Caco-2 (cell line): ENCODE data around the gene MCM8. TPM values are rescaled to one million over a fixed set of nuclear protein-coding genes. Genes with fewer than 3 reads are reported as not detected.

ENCODE experiments used
- BruUV-seq: library from RNA; stranded (reverse); fragments of 400-500 nt; replicated peaks from 2 replicates; lab custom pipeline; 2021; lab: Mats Ljungman, UMichigan
- CTCF ChIA-PET: fragments of 300-600 bp; sonication (Branson Sonifier 250); formaldehyde crosslinking; loops from one replicate; lab custom pipeline; 2022; ENCODE audit warnings: antibody characterized with exemption; lab: Charles Lee
- POLR2A ChIA-PET: fragments of 300-600 bp; sonication (Branson Sonifier 250); formaldehyde crosslinking; loops from one replicate; lab custom pipeline; 2022; ENCODE audit warnings: antibody characterized with exemption; lab: Charles Lee
- DNase-seq, 2 experiments: peaks; one replicate each; pipeline versions ENCODE4 v3.0.0 to v3.0.0-alpha.2; 2020 to 2022
- H3K27me3 ChIP-seq: replicated peaks from 2 replicates; pipeline ENCODE4 v1.6.0; 2011; ENCODE audit warnings: low read length; ENCODE audit not compliant: control insufficient read depth, insufficient read depth
- H3K36me3 ChIP-seq: 2 replicates; pipeline ENCODE4 v1.5.1; 2011; ENCODE audit warnings: low read length; ENCODE audit not compliant: control insufficient read depth, insufficient read depth
- H3K4me1 ChIP-seq: fragments of 250-450 bp; sonication (Bioruptor Pico); 2 replicates; pipeline ENCODE4 v1.5.1; 2020; ENCODE audit warnings: mild to moderate bottlenecking
- H3K4me3 ChIP-seq: 2 replicates; pipeline ENCODE4 v1.5.1; 2011; ENCODE audit warnings: low read depth, mild to moderate bottlenecking, control low read depth, low read length
- H3K9me3 ChIP-seq: fragments of 250-450 bp; sonication (Bioruptor Pico); 2 replicates; pipeline ENCODE4 v1.5.1; 2020; ENCODE audit warnings: mild to moderate bottlenecking, moderate library complexity
- H3K27ac Mint-ChIP-seq: one replicate; pipeline ENCODE4 v1.8.0; 2022; ENCODE audit warnings: mixed read lengths; ENCODE audit not compliant: unreplicated experiment
- H3K27me3 Mint-ChIP-seq: one replicate; pipeline ENCODE4 v1.8.0; 2022; ENCODE audit warnings: mixed read lengths; ENCODE audit not compliant: insufficient read depth, unreplicated experiment
- H3K36me3 Mint-ChIP-seq: one replicate; pipeline ENCODE4 v1.8.0; 2022; ENCODE audit warnings: mild to moderate bottlenecking, mixed read lengths; ENCODE audit not compliant: insufficient read depth, unreplicated experiment
- H3K4me1 Mint-ChIP-seq: one replicate; pipeline ENCODE4 v1.8.0; 2022; ENCODE audit warnings: low read depth, mixed read lengths; ENCODE audit not compliant: unreplicated experiment
- H3K4me3 Mint-ChIP-seq: one replicate; pipeline ENCODE4 v1.8.0; 2022; ENCODE audit warnings: mild to moderate bottlenecking, moderate library complexity, mixed read lengths; ENCODE audit not compliant: unreplicated experiment
- H3K9me3 Mint-ChIP-seq: one replicate; pipeline ENCODE4 v1.8.0; 2022; ENCODE audit warnings: mixed read lengths; ENCODE audit not compliant: unreplicated experiment
- intact Hi-C: fragments of 100-400 bp; cut with micrococcal nuclease; formaldehyde crosslinking; loops from one replicate; pipeline ENCODE4 v1.10.0; 2022; ENCODE audit not compliant: unreplicated experiment
- total RNA-seq: library from RNA; stranded (reverse); gene quantifications from 2 replicates; pipeline ENCODE4 v1.2.3, GENCODE V29; 2022
- TF ChIP-seq, protein P1 (sequence below), 2 experiments: fragments of 200-600 bp in 1 of 2; IDR thresholded peaks; 1 replicate in 1 of 2; 2 replicates in 1 of 2; pipeline versions ENCODE4 v1.5.1 to v1.8.0; 2011 to 2022; ENCODE audit warnings: antibody characterized with exemption in 1 of 2, control low read depth in 1 of 2, inconsistent platforms in 1 of 2, low read depth in 1 of 2, low read length in 1 of 2, mild to moderate bottlenecking in 1 of 2, moderate library complexity in 1 of 2; ENCODE audit not compliant: insufficient read depth in 1 of 2, severe bottlenecking in 1 of 2, unreplicated experiment in 1 of 2

Gene MCM8
- total RNA-seq, 1 experiment from 2014 or later, result 38.4 TPM

DNA sequence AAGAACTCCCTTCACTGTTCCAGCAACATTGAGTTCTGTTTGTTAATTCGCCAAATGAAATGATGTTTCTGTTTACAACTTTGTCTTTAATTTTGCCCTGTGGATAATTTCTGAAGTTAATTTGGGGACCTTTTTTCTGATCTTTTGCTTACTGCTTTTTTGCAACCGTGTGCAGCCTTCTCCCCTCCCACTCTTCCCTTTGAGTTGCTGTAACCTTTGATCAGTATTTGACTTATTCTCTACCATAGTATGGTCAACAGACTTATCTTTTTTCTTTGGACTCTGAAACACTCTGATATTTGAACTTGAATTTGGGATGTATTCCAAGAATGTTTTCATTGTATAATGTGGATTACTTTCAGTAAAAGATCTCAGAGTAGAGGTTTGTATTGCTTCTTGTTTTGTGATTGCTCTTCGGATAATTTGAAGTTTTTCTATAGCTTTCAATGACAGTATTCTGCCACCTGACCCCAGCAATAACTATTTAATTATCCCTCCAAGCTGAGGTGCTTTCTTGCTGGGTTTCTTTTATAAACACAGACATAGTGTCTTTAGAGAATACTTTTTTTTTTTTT lies 57.2 kb downstream of the MCM8 start:
- CTCF ChIA-PET, result no interaction called here
- Mint-ChIP-seq H3K9me3 (no peaks in the 10 kb centered on the region), H3K27me3 (no peaks in the 10 kb centered on the region), H3K4me1 (peaks cover 14% of the 10 kb centered on the region), H3K27ac (peak overlapping the region; percentile 75), H3K36me3 (peaks cover 37% of the 10 kb centered on the region), H3K4me3 (peak overlapping the region; percentile 89)
- intact Hi-C loops, result loop anchor here (1.0 kb wide), 1 partner anchor 70 kb away; no protein-coding TSS in a partner anchor
- Histone ChIP-seq H3K27me3 (no peaks in the 10 kb centered on the region), H3K9me3 (no peaks in the 10 kb centered on the region), H3K4me1 (peaks cover 12% of the 10 kb centered on the region), H3K4me3 (peak overlapping the region; percentile 83), H3K36me3 (peaks cover 3% of the 10 kb centered on the region)
- no TSS peak for BruUV-seq
- peak in 1 of 2 experiments; percentile 34 for DNase-seq
- TF ChIP-seq, protein P1, sequence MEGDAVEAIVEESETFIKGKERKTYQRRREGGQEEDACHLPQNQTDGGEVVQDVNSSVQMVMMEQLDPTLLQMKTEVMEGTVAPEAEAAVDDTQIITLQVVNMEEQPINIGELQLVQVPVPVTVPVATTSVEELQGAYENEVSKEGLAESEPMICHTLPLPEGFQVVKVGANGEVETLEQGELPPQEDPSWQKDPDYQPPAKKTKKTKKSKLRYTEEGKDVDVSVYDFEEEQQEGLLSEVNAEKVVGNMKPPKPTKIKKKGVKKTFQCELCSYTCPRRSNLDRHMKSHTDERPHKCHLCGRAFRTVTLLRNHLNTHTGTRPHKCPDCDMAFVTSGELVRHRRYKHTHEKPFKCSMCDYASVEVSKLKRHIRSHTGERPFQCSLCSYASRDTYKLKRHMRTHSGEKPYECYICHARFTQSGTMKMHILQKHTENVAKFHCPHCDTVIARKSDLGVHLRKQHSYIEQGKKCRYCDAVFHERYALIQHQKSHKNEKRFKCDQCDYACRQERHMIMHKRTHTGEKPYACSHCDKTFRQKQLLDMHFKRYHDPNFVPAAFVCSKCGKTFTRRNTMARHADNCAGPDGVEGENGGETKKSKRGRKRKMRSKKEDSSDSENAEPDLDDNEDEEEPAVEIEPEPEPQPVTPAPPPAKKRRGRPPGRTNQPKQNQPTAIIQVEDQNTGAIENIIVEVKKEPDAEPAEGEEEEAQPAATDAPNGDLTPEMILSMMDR (IDR thresholded peaks at IDR 0.05; ENCODE audit: insufficient read depth in 1 of 2, low read depth in 1 of 2, low read length in 1 of 2, severe bottlenecking in 1 of 2, unreplicated experiment in 1 of 2), result no peak
- POLR2A ChIA-PET, result interaction anchor here (0.7 kb wide), 2 partner anchors 18 to 57 kb away, joined by 3 to 8 read pairs; partner anchors contain the start of genes MCM8 and TRMT6

DNA sequence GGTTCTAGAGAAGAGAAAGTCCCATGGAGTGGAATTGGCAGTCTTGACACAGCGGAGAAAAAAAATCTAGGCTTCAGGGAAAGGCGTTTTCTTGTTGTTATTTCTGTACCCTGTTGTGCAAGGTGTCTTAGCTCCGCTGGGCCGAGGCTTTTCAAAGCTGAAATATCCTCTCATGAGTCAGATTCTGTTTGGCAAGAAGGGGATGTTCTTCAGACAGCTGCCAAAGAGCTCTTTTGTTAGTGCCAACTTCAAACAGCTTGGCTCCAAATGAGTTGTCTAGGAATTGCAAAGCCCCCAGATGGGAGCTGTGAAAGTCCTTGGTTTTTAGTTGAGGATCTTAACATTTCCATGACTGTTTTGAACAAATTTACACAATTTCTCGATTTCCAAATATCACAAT lies 57.8 kb downstream of the MCM8 start:
- no peaks in the 10 kb centered on the region for H3K27me3 Mint-ChIP-seq
- Histone ChIP-seq H3K4me1 (peaks cover 12% of the 10 kb centered on the region), H3K4me3 (peak overlapping the region; percentile 8; the same call in 1 of the 2 replicates), H3K9me3 (no peaks in the 10 kb centered on the region), H3K27me3 (no peaks in the 10 kb centered on the region), H3K36me3 (peaks cover 5% of the 10 kb centered on the region)
- intact Hi-C loops, result no loop called here
- peak in 1 of 2 experiments; percentile 30 for DNase-seq
- H3K4me1 Mint-ChIP-seq, result peaks cover 17% of the 10 kb centered on the region
- H3K36me3 Mint-ChIP-seq, result peaks cover 43% of the 10 kb centered on the region
- CTCF ChIA-PET, result no interaction called here
- H3K27ac Mint-ChIP-seq, result peak overlapping the region; percentile 75
- POLR2A ChIA-PET, result no interaction called here
- no TSS peak for BruUV-seq
- no peaks in the 10 kb centered on the region for H3K9me3 Mint-ChIP-seq
- peak overlapping the region; percentile 89 for H3K4me3 Mint-ChIP-seq
- TF ChIP-seq, protein P1 (IDR thresholded peaks at IDR 0.05; ENCODE audit: insufficient read depth in 1 of 2, low read depth in 1 of 2, low read length in 1 of 2, severe bottlenecking in 1 of 2, unreplicated experiment in 1 of 2), result no peak

DNA sequence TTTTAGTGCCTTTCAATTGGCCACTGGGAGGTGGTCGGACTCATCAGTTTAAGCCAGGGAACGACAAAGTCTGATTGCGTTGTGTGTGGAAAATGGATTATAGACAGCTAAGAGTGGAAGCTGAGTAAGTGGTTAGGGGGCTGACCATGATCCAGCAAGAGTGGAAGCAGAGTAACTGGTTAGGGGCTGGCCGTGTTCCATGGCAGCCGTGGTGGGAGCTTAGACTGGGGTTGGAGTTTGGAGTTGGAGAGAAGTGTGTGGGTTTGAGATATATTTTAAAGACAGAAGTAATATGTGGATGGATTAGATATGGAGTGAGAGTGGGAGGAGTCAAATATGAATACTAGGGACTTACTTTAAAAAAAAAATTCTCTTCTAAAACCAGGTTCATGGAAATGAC lies 61.7 kb downstream of the MCM8 start:
- Histone ChIP-seq H3K27me3 (no peaks in the 10 kb centered on the region), H3K9me3 (no peaks in the 10 kb centered on the region), H3K36me3 (peaks cover 7% of the 10 kb centered on the region), H3K4me3 (no peak overlapping the region), H3K4me1 (peaks cover 8% of the 10 kb centered on the region)
- intact Hi-C loops, result no loop called here
- Mint-ChIP-seq H3K36me3 (peaks cover 58% of the 10 kb centered on the region), H3K4me3 (no peak overlapping the region), H3K27ac (peak overlapping the region; percentile 7), H3K27me3 (no peaks in the 10 kb centered on the region), H3K4me1 (peaks cover 17% of the 10 kb centered on the region), H3K9me3 (no peaks in the 10 kb centered on the region)
- ChIA-PET POLR2A (no interaction called here), CTCF (no interaction called here)
- no TSS peak for BruUV-seq
- TF ChIP-seq, protein P1 (IDR thresholded peaks at IDR 0.05; ENCODE audit: insufficient read depth in 1 of 2, low read depth in 1 of 2, low read length in 1 of 2, severe bottlenecking in 1 of 2, unreplicated experiment in 1 of 2), result no peak
- no peak for DNase-seq
